CD4-positive, alpha-beta T cell (primary cell): ENCODE results near the gene AHCYL1. TPM values are rescaled to one million over a fixed set of nuclear protein-coding genes. Genes with fewer than 3 reads are reported as not detected.

Experiments used
- ATAC-seq: fragments of 200-7000 bp; cut with Tn5 transposase; one replicate; pipeline ENCODE4 v1.10.0; 2022; ENCODE audit warnings: mild to moderate bottlenecking; ENCODE audit not compliant: poor library complexity
- CTCF ChIA-PET: fragments of 350-600 bp; sonication (Branson Sonifier 250); formaldehyde crosslinking; loops from one replicate; lab custom pipeline; 2021; ENCODE audit warnings: antibody characterized with exemption, inconsistent platforms; lab: Charles Lee
- POLR2A ChIA-PET: fragments of 350-600 bp; sonication (Branson Sonifier 250); formaldehyde crosslinking; loops from one replicate; lab custom pipeline; 2021; ENCODE audit warnings: antibody characterized with exemption, inconsistent platforms; lab: Charles Lee
- DNase-seq, 14 experiments: peaks; one replicate each; pipeline ENCODE4 v3.0.0-alpha.2; 2013 to 2020; ENCODE audit warnings: mixed read lengths in 2 of 14
- H3K27ac ChIP-seq, 2 donors: one replicate each; pipeline versions ENCODE4 v1.5.1 to v1.7.0; 2013; ENCODE audit warnings: low read length in 2 of 2, low read depth in 1 of 2, mild to moderate bottlenecking in 1 of 2
- H3K27me3 ChIP-seq, 2 experiments: 1 replicate in 1 of 2; 2 replicates in 1 of 2; pipeline versions ENCODE4 v1.6.1 to v1.7.0; 2013; ENCODE audit warnings: low read length in 2 of 2, control low read depth in 1 of 2, mild to moderate bottlenecking in 1 of 2, moderate library complexity in 1 of 2; ENCODE audit not compliant: insufficient read depth in 2 of 2, control insufficient read depth in 1 of 2
- H3K36me3 ChIP-seq: one replicate; pipeline ENCODE4 v1.6.1; 2013; ENCODE audit warnings: low read length, control low read depth; ENCODE audit not compliant: insufficient read depth
- H3K4me1 ChIP-seq: one replicate; pipeline ENCODE4 v1.6.1; 2013; ENCODE audit warnings: low read length, control low read depth; ENCODE audit not compliant: insufficient read depth
- H3K4me3 ChIP-seq: one replicate; pipeline ENCODE4 v1.5.1; 2013; ENCODE audit warnings: mild to moderate bottlenecking, low read length, moderate library complexity
- H3K9me3 ChIP-seq, 2 experiments: 1 replicate in 1 of 2; 2 replicates in 1 of 2; pipeline versions ENCODE4 v1.6.1 to v1.7.0; 2013; ENCODE audit warnings: low read length in 2 of 2, mild to moderate bottlenecking in 2 of 2, control low read depth in 1 of 2, moderate library complexity in 1 of 2; ENCODE audit not compliant: control insufficient read depth in 1 of 2, insufficient read depth in 1 of 2
- H3K27ac Mint-ChIP-seq: one replicate; pipeline ENCODE4 v1.8.0; 2020; ENCODE audit warnings: mixed read lengths
- H3K27me3 Mint-ChIP-seq: one replicate; pipeline ENCODE4 v1.8.0; 2021; ENCODE audit warnings: mixed read lengths
- H3K36me3 Mint-ChIP-seq: one replicate; pipeline ENCODE4 v1.8.0; 2021; ENCODE audit warnings: low read depth, mixed read lengths
- H3K4me1 Mint-ChIP-seq: one replicate; pipeline ENCODE4 v1.8.0; 2021; ENCODE audit warnings: low read depth, mixed read lengths
- H3K4me3 Mint-ChIP-seq: one replicate; pipeline ENCODE4 v1.8.0; 2020; ENCODE audit warnings: mild to moderate bottlenecking, mixed read lengths
- H3K9me3 Mint-ChIP-seq: one replicate; pipeline ENCODE4 v1.8.0; 2020; ENCODE audit warnings: mixed read lengths
- intact Hi-C, 2 experiments: fragments of 100-400 bp; cut with DNase I in 1 of 2; cut with micrococcal nuclease in 1 of 2; formaldehyde crosslinking; loops; one replicate each; pipeline versions ENCODE4 v1.15.1 to v1.9.0; 2023 to 2025; cut with DNase I, micrococcal nuclease
- total RNA-seq, 174 experiments: library from RNA in 2 of 174; stranded (reverse) in 2 of 174; gene quantifications; one replicate each; pipeline ENCODE4 v1.2.3 and lab custom pipeline; 2021 to 2026
- TF ChIP-seq, protein P1 (sequence below): fragments of 200-600 bp; IDR thresholded peaks from one replicate; pipeline ENCODE4 v1.8.0; 2022; ENCODE audit warnings: antibody characterized with exemption, mild to moderate bottlenecking

The AHCYL1 gene
- total RNA-seq, 2 experiments from 2014 or later: 6.9 to 8.4 TPM

DNA sequence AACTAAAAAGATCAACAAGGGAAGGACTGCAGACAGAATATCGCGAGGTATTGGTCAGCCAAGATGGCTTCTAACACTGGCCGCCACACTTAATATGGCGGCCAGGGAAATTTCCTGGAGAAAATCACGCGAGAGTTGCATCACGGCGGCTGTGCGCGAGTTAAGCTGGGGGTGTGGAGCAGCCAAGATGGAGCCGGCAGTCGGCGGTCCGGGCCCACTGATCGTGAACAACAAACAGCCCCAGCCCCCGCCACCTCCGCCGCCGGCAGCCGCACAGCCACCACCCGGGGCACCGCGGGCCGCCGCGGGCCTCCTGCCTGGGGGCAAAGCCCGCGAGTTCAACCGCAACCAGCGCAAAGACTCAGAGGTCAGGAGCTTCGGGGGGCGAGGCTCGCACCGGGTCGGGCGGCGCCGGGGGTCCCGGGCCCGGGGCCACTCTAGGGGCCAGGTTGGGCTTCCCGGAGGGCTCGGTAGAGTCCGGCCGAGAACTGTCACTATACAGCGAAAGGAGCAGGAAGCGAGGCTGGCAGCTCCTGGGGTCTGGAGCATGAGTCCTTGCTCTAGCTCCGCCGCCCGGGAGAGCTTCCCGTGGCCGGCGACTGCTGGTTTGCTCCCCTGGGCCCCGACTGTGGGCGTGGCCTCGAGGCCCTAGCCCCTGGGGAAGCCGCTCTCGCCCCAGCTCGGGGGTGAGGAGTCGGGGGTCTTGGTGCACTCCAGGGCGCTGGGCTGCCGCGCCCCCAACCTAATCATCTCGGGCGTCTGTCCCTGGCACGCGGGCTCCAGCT, 50.1 kb downstream of the AHCYL1 start, which contains the start of gene STRIP1:
STRIP1 (plus strand) TSS at position 174 of the 785 bp plus-strand sequence; CDS start at position 188, 14 bp downstream.
- H3K9me3 ChIP-seq: no peaks in the 10 kb centered on the region
- intact Hi-C loops: loop anchor here (1.0 to 10.0 kb wide), 8 partner anchors 50 to 1410 kb away; partner anchors contain the start of genes AHCYL1 (in 2 of the 2), ATP5PB (in 1 of the 2), ATXN7L2 (in 1 of the 2) and LRIF1 (in 1 of the 2)
- peak within 1 kb of the TSS; percentile 37 to 64 for H3K27ac ChIP-seq
- peak within 1 kb of the TSS; percentile 81 for H3K27ac Mint-ChIP-seq
- no peaks in the 10 kb centered on the region for H3K9me3 Mint-ChIP-seq
- ChIA-PET POLR2A (interaction anchor here (0.6 to 1.9 kb wide), 34 partner anchors 9 to 1414 kb away, joined by 3 to 33 read pairs (median 4); partner anchors contain the start of genes AHCYL1, AMIGO1, ATXN7L2 and CD53), CTCF (interaction anchor here (0.5 to 1.8 kb wide), 9 partner anchors 12 to 935 kb away, joined by 3 to 8 read pairs (median 4); partner anchors contain the start of genes AHCYL1 and CYB561D1)
- H3K27me3 ChIP-seq: no peaks in the 10 kb centered on the region
- H3K4me3 ChIP-seq: peak within 1 kb of the TSS; percentile 84
- H3K4me3 Mint-ChIP-seq: peak within 1 kb of the TSS; percentile 98
- peaks cover 41% of the 10 kb centered on the region for H3K4me1 ChIP-seq
- peak; percentile 85 to 98 (median 89) for DNase-seq
- H3K36me3 ChIP-seq: peaks cover 17% of the 10 kb centered on the region
- H3K36me3 Mint-ChIP-seq: peaks cover 41% of the 10 kb centered on the region
- H3K4me1 Mint-ChIP-seq: peaks cover 56% of the 10 kb centered on the region
- ATAC-seq: peak; percentile 95
- TF ChIP-seq, protein P1, sequence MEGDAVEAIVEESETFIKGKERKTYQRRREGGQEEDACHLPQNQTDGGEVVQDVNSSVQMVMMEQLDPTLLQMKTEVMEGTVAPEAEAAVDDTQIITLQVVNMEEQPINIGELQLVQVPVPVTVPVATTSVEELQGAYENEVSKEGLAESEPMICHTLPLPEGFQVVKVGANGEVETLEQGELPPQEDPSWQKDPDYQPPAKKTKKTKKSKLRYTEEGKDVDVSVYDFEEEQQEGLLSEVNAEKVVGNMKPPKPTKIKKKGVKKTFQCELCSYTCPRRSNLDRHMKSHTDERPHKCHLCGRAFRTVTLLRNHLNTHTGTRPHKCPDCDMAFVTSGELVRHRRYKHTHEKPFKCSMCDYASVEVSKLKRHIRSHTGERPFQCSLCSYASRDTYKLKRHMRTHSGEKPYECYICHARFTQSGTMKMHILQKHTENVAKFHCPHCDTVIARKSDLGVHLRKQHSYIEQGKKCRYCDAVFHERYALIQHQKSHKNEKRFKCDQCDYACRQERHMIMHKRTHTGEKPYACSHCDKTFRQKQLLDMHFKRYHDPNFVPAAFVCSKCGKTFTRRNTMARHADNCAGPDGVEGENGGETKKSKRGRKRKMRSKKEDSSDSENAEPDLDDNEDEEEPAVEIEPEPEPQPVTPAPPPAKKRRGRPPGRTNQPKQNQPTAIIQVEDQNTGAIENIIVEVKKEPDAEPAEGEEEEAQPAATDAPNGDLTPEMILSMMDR: no peak
- no peaks in the 10 kb centered on the region for H3K27me3 Mint-ChIP-seq

DNA sequence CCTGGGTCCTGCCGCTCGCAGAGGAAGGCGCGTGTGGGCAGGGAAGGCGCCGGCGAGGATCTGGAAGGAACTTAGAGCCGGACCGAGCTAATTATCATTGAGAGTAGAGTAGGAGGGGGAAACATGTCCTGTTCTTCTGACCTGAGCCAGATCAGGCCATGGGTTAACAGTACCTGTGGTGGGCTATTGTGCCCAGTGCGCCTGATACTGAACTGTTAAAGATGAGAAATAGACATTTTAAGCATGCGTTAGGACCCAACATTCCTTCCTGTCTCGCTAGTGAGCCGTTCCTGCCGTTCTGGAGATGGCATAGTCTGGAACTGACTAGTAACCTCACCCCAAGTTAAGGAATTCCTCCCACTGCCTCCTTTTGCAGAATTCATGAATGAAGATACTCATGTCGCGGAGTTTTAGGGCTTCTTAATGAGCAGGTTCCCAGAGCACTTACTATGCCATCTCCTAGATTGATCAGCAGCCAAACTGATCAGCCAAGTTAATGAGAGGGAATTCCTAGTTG, 50.7 kb downstream of the AHCYL1 start:
- intact Hi-C loops: loop anchor here (2.0 to 10.0 kb wide), 6 partner anchors 50 to 1410 kb away; partner anchors contain the start of genes AHCYL1 (in 1 of the 2), ATP5PB (in 1 of the 2), ATXN7L2 (in 1 of the 2) and RBM15 (in 1 of the 2)
- CTCF ChIA-PET: interaction anchor here (0.5 to 1.8 kb wide), 7 partner anchors 13 to 935 kb away, joined by 3 to 8 read pairs (median 4); partner anchors contain the start of gene CYB561D1
- H3K9me3 Mint-ChIP-seq: no peaks in the 10 kb centered on the region

More for the DNA sequence above, 50.7 kb downstream of the AHCYL1 start:
- peak overlapping the region; percentile 75 for H3K27ac Mint-ChIP-seq
- peak overlapping the region; percentile 93 for H3K4me3 Mint-ChIP-seq
- POLR2A ChIA-PET: interaction anchor here (0.7 to 1.9 kb wide), 21 partner anchors 10 to 1413 kb away, joined by 3 to 33 read pairs (median 5); partner anchors contain the start of genes AHCYL1, AMIGO1, ATXN7L2 and GNAI3
- DNase-seq (no peak), ATAC-seq (no peak)
- H3K4me1 ChIP-seq: peaks cover 35% of the 10 kb centered on the region
- H3K27me3 Mint-ChIP-seq: no peaks in the 10 kb centered on the region
- no peaks in the 10 kb centered on the region for H3K9me3 ChIP-seq
- H3K4me1 Mint-ChIP-seq: peaks cover 54% of the 10 kb centered on the region
- H3K36me3 Mint-ChIP-seq: peaks cover 47% of the 10 kb centered on the region
- peak overlapping the region in 1 of 2 donors; percentile 64 for H3K27ac ChIP-seq
- H3K36me3 ChIP-seq: peaks cover 20% of the 10 kb centered on the region
- no peaks in the 10 kb centered on the region for H3K27me3 ChIP-seq
- H3K4me3 ChIP-seq: peak overlapping the region; percentile 84
- TF ChIP-seq, protein P1: no peak
